GM04503 (cell line): ENCODE data around the gene PRR16.
"Not testable (repeated sequence)": the region's sequence is repeated elsewhere in the genome, so short reads cannot be mapped to it uniquely, and the experiment has no call there.

Experiments
- DNase-seq: peaks from one replicate; pipeline ENCODE4 v3.0.0-alpha.2; 2012; ENCODE audit warnings: low read depth

Gene PRR16

GRCh38 chr5:120655828-120656435, 191.8 kb downstream of the PRR16 start:
- DNase-seq, result no peak

GRCh38 chr5:120657104-120657503, 193.0 kb downstream of the PRR16 start:
- no peak for DNase-seq

DNA sequence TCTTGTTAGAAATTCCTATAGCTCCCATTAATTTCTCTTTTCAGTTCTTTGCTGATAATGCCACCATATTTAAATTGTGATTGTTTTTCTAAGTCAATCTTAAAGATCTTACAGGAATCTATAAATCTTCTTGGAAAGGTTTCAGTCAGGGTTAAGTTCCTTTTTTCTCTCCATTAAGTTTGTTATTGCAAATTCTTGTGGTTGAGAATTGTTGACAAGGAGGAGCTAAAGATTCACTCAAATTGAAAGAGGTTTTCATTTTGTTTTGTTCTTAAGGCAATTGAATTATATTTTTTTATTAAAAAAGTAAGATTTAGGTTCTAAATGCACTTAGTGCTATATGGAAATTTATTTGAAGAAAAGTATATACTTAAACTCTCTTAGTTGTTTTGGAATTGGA, 213.4 kb downstream of the PRR16 start:
- DNase-seq, result no peak

GRCh38 chr5:120678279-120678678, 214.2 kb downstream of the PRR16 start:
- no peak for DNase-seq

DNA sequence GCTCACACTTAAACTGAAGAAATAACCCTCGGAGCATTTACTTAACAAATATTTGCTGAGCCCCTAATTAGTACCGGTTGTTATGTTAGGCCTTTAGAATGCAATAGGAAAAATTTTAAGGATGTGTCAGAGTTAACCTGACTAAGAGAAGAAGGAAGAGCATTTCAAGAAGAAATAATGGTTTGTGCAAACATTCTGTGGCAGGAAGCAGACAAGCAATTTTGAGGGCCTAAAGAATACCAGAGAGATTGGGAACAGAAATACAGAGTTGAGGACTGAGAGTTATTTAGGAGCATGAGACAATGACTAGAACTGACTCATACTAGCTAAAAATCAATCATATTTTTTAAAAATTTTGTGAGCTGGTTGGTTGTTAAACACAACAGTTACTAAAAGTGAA, 218.8 kb downstream of the PRR16 start:
- DNase-seq, result peak; percentile 75

- DNase-seq, result no peak
Observed at GRCh38 chr5:120683580-120683979, 219.5 kb downstream of the PRR16 start.

- no peak for DNase-seq
Observed at GRCh38 chr5:120684213-120684612, 220.1 kb downstream of the PRR16 start.

- DNase-seq, result no peak
Observed at GRCh38 chr5:120684749-120685415, 220.8 kb downstream of the PRR16 start.

DNA sequence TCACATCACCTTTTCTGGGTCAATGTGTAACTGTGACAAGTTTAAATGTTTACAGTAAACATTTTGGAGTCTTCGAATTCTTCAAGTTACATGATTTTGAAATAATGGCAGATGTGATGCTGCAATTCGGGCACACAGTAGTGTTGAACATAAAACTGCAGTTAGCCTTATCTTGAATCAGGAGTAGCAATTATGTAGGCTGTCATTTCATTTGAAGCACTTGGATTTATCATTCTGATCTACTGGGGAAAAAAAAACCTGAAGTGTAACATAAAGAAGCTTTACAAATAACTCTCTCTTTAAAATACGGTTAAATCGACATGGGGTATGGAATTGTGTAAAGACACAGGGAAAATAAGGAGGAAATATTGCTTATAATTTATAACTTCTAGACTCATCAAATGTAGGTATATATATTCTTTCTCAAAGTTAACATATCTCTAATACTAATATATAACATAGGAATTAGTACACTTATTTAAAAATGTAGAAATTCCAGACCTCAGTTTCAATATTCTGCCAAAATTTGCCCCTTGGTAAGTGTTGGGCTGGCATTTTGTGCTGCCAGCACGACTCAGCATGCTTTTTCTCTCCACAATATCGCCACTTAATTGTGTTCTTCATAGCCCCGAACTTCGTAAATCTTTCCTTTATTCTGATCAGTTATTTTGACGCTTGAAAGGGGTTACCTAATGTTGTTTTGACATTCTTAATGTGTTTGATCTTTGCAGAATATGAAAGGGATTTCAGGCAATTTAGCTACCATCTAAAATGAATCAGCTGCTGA, 226.7 kb downstream of the PRR16 start:
- no peak for DNase-seq

GRCh38 chr5:120692325-120692724, 228.2 kb downstream of the PRR16 start:
- DNase-seq, result no peak

- DNase-seq, result no peak
Observed at GRCh38 chr5:120695368-120695880, 231.3 kb downstream of the PRR16 start.

DNA sequence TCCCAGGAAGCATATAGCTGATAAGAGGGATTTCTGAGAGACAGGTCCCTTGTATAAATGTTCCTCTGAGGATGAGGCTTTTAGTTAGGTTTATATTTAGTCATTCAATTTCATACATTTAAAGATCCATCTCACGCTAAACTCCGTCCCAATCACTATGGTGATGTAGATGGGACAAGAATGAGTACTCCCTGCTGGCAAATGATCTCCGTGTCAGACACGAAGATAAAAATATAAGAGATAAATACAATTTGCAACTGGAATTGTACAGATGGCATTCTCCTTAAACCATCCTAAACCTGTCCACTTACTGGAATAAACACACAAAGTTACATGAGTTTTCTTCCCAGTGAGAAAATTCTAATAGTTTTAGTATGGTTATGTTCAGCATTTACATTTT, 233.0 kb downstream of the PRR16 start:
- DNase-seq, result no peak

GRCh38 chr5:120697670-120698327, 233.7 kb downstream of the PRR16 start:
- DNase-seq, result not testable (repeated sequence)

DNA sequence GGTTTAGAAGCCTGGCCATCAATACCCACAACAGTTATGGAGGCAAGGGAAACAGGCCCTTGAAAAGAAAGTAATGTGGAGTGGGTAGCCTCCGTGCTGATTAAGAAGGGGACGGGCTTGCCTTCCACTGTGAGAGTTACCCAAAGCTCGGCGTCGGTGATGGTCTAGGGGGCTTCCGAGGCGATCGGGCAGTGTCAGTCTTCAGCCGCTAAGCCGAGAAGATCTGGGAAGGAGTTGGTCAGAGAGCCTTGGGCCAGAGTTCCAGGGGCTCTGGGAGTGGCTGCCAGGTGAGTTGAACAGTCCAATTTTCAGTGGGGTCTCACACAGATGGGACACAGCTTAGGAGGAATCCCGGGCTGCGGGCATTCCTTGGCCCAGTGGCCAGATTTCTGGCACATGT, 236.6 kb downstream of the PRR16 start:
- DNase-seq, result not testable (repeated sequence)

DNA sequence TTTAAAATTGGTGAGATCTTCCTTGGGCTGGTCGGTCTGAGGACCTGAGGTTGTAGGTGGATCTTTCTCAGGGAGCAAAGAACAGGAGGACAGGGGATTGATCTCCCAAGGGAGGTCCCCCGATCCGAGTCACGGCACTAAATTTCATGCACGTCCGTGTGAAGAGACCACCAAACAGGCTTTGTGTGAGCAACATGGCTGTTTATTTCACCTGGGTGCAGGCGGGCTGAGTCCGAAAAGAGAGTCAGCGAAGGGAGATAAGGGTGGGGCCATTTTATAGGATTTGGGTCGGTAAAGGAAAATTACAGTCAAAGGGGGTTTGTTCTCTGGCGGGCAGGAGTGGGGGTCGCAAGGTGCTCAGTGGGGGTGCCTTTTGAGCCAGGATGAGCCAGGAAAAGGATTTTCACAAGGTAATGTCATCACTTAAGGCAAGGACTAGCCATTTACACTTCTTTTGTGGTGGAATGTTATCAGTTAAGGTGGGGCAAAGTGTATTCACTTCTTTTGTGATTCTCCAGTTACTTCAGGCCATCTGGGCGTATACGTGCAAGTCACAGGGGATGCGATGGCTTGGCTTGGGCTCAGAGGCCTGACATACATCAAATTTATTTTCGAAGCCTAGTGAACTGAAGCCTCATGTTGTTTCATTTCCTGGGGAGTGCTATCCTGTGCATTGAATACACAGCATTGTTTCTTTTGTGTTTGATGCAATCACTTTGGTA, 238.9 kb downstream of the PRR16 start:
- not testable (repeated sequence) for DNase-seq

DNA sequence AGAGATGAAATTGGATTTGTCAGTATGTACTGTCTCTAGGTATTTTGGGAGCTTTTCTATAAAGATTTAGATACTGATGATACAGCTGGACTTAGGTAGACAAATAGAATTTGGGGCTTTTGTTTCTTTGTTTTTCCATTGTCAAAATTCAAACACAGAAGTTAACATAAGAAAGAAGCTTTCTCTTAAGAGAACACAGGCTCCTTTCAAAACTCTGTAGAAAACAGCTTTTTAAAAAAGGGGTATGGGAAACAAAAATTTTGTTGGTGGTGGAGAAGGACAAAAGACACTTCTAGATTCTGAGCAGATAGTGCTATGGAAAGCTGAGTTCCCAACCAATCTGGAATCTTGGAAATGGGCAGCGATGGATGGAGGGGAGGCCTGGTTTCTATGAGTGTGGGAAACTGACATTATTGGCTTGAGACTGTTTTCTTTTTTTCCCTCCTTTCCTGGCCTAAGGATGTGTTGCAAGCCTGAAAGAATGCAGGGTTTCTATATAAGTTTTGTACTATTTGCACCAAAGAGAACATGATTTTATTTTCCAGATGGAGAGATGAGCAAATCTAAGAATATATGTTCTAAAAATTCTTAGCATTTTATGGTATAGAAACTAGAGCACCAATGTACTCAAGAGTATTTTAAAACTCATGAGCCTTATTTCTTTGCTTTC, 240.0 kb downstream of the PRR16 start:
- no peak for DNase-seq

- no peak for DNase-seq
Observed at GRCh38 chr5:120706877-120707276, 242.8 kb downstream of the PRR16 start.

DNA sequence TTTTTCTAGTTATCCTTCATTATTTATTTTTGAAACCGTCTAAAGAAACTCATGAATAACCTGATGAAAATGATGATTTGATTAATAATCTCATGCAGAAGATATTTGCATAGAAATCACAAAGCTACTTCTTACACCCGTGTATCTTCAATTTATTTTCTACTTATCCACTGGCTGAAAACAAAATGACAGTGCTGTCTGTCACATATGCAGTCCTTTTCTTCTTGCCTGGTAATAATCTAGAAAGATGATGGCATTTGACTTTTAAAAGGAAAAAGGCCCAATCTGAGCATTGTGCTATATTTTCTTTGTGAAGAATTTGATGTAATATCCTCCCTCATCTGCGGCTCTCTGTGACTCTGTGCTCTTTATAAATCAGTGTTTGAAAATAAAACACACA, 253.3 kb downstream of the PRR16 start:
- DNase-seq, result no peak

GRCh38 chr5:120730214-120730613, 266.1 kb downstream of the PRR16 start:
- DNase-seq, result no peak

DNA sequence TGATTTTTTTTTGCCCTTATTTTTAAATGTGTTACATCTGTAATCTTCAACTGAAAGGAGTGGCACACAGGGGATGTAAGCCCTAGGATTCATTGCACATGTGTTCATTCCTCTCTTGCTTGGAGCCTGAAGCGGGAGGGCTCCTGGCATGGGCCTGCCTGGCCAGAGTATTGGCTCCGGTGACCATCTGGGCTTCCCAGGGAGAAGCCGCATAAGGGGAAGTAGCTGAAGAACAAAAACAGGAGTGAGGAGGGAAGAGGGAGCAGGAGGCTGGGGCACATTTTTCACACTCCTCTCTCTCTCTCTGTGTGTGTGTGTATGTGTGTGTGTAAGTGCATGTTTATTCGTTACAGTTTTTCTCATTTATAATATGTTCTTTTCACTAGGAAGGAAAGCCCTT, 269.9 kb downstream of the PRR16 start:
- DNase-seq, result peak; percentile 7

DNA sequence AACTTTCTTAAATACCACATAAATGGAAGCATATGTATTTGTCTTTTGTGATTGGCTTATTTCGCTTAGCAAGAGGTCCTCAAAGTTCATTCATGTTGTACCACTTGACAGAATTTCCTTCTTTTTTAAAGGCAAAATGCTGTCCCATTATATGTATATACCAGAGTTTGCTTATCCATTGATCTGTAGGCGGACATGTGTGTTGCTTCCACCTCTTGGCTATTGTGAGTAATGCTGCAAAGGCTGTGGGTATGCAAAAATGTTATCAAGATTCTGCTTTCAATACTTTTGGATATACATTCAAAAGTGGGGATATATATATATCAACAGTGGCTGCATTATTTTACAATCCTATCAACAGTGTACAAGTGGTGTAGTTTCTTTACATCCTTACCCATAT, 271.0 kb downstream of the PRR16 start:
- DNase-seq, result no peak
